Hepatocyte (in vitro differentiated cells): ENCODE results near the gene LARP1B.

Experiments used
- EZH2 ChIP-seq: fragments of 200-600 bp; sonication (generic); IDR thresholded peaks from 2 replicates; pipeline ENCODE4 v1.6.1; 2016; ENCODE audit warnings: antibody characterized with exemption, mild to moderate bottlenecking, borderline replicate concordance
- EZH2phosphoT487 ChIP-seq: fragments of 200-600 bp; sonication (generic); IDR thresholded peaks from one replicate; pipeline ENCODE4 v1.6.1; 2018; ENCODE audit warnings: antibody characterized with exemption, mild to moderate bottlenecking, low read depth, moderate library complexity; ENCODE audit not compliant: unreplicated experiment, severe bottlenecking
- TF ChIP-seq, protein P1 (sequence below): fragments of 200-600 bp; sonication (generic); IDR thresholded peaks from 2 replicates; pipeline ENCODE4 v1.5.1; 2016; ENCODE audit warnings: antibody characterized with exemption, mild to moderate bottlenecking; ENCODE audit not compliant: poor library complexity

GRCh38 chr4:128025319-128025718 is 35.8 kb upstream of the LARP1B start:
- TF ChIP-seq, protein P1, sequence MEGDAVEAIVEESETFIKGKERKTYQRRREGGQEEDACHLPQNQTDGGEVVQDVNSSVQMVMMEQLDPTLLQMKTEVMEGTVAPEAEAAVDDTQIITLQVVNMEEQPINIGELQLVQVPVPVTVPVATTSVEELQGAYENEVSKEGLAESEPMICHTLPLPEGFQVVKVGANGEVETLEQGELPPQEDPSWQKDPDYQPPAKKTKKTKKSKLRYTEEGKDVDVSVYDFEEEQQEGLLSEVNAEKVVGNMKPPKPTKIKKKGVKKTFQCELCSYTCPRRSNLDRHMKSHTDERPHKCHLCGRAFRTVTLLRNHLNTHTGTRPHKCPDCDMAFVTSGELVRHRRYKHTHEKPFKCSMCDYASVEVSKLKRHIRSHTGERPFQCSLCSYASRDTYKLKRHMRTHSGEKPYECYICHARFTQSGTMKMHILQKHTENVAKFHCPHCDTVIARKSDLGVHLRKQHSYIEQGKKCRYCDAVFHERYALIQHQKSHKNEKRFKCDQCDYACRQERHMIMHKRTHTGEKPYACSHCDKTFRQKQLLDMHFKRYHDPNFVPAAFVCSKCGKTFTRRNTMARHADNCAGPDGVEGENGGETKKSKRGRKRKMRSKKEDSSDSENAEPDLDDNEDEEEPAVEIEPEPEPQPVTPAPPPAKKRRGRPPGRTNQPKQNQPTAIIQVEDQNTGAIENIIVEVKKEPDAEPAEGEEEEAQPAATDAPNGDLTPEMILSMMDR = no peak
- TF ChIP-seq EZH2 = no peak
- TF ChIP-seq EZH2phosphoT487 = no peak
